ENCODE measurements around the gene BTBD9. TPM values are rescaled to one million over a fixed set of nuclear protein-coding genes. Genes with fewer than 3 reads are reported as not detected.

BTBD9 gene
- polyA plus RNA-seq, 4 donors = 5.1 to 10.2 (median 6.7) TPM

GRCh38 chr6:38599966-38600550, 39.7 kb downstream of the BTBD9 start:
- H3K4me1 ChIP-seq (ENCODE audit: control insufficient read depth in 3 of 3, insufficient read depth in 2 of 3, low read depth in 1 of 3, low read length in 2 of 3) = peaks cover 3 to 12% (median 5%) of the 10 kb centered on the region in 3 donors
- FAIRE-seq = no peak
- no peaks in the 10 kb centered on the region for H3K27me3 ChIP-seq (ENCODE audit: control insufficient read depth in 3 of 3, insufficient read depth in 3 of 3, low read length in 3 of 3)
- no peak overlapping the region for H3K4me3 ChIP-seq (ENCODE audit: low read depth in 1 of 3, low read length in 3 of 3)
- no peaks in the 10 kb centered on the region for H3K9me3 ChIP-seq (ENCODE audit: control insufficient read depth in 2 of 2, insufficient read depth in 1 of 2, low read depth in 1 of 2, low read length in 1 of 2)
- 89 to 92% (median 91%) methylated on average over 4 of the region's 4 CpGs for WGBS, 3 donors
- no peak overlapping the region for H3K27ac ChIP-seq (ENCODE audit: low read depth in 1 of 3, low read length in 2 of 3)
- H3K36me3 ChIP-seq (ENCODE audit: control insufficient read depth in 3 of 3, insufficient read depth in 2 of 3, low read depth in 1 of 3, low read length in 3 of 3) = peaks cover 0 to 2% (median 0%) of the 10 kb centered on the region in 3 donors
- DNase-seq = no peak

- 18 to 66% (median 52%) methylated on average over 5 of the region's 5 CpGs for WGBS, 3 donors
- H3K27ac ChIP-seq (ENCODE audit: low read depth in 1 of 3, low read length in 2 of 3) = no peak overlapping the region
- no peak for FAIRE-seq
Observed at GRCh38 chr6:38599261-38599660, 40.5 kb downstream of the BTBD9 start.

GRCh38 chr6:38593998-38594665, 45.6 kb downstream of the BTBD9 start:
- WGBS, 3 donors = 95 to 100% (median 97%) methylated on average over 3 of the region's 3 CpGs
- FAIRE-seq = no peak

More at GRCh38 chr6:38599261-38599660, 40.5 kb downstream of the BTBD9 start:
- no peak overlapping the region for H3K4me3 ChIP-seq (ENCODE audit: low read depth in 1 of 3, low read length in 3 of 3)
- no peaks in the 10 kb centered on the region for H3K9me3 ChIP-seq (ENCODE audit: control insufficient read depth in 2 of 2, insufficient read depth in 1 of 2, low read depth in 1 of 2, low read length in 1 of 2)
- peak in 1 of 2 donors; percentile 70 for DNase-seq
- peaks cover 0 to 2% (median 0%) of the 10 kb centered on the region in 3 donors for H3K36me3 ChIP-seq (ENCODE audit: control insufficient read depth in 3 of 3, insufficient read depth in 2 of 3, low read depth in 1 of 3, low read length in 3 of 3)
- H3K27me3 ChIP-seq (ENCODE audit: control insufficient read depth in 3 of 3, insufficient read depth in 3 of 3, low read length in 3 of 3) = no peaks in the 10 kb centered on the region
- H3K4me1 ChIP-seq (ENCODE audit: control insufficient read depth in 3 of 3, insufficient read depth in 2 of 3, low read depth in 1 of 3, low read length in 2 of 3) = peaks cover 3 to 12% (median 5%) of the 10 kb centered on the region in 3 donors

GRCh38 chr6:38593409-38593808, 46.3 kb downstream of the BTBD9 start:
- Histone ChIP-seq H3K4me1 (ENCODE audit: control insufficient read depth in 3 of 3, insufficient read depth in 2 of 3, low read depth in 1 of 3, low read length in 2 of 3) (no peaks in the 10 kb centered on the region), H3K4me3 (ENCODE audit: low read depth in 1 of 3, low read length in 3 of 3) (no peak overlapping the region), H3K27me3 (ENCODE audit: control insufficient read depth in 3 of 3, insufficient read depth in 3 of 3, low read length in 3 of 3) (no peaks in the 10 kb centered on the region), H3K36me3 (ENCODE audit: control insufficient read depth in 3 of 3, insufficient read depth in 2 of 3, low read depth in 1 of 3, low read length in 3 of 3) (peaks cover 0 to 5% (median 2%) of the 10 kb centered on the region in 3 donors), H3K9me3 (ENCODE audit: control insufficient read depth in 2 of 2, insufficient read depth in 1 of 2, low read depth in 1 of 2, low read length in 1 of 2) (no peaks in the 10 kb centered on the region), H3K27ac (ENCODE audit: low read depth in 1 of 3, low read length in 2 of 3) (no peak overlapping the region)
- FAIRE-seq = no peak
- no peak for DNase-seq

More at GRCh38 chr6:38593998-38594665, 45.6 kb downstream of the BTBD9 start:
- H3K27me3 ChIP-seq (ENCODE audit: control insufficient read depth in 3 of 3, insufficient read depth in 3 of 3, low read length in 3 of 3) = no peaks in the 10 kb centered on the region
- H3K27ac ChIP-seq (ENCODE audit: low read depth in 1 of 3, low read length in 2 of 3) = no peak overlapping the region
- no peak for DNase-seq
- peaks cover 0 to 5% (median 2%) of the 10 kb centered on the region in 3 donors for H3K36me3 ChIP-seq (ENCODE audit: control insufficient read depth in 3 of 3, insufficient read depth in 2 of 3, low read depth in 1 of 3, low read length in 3 of 3)
- no peak overlapping the region for H3K4me3 ChIP-seq (ENCODE audit: low read depth in 1 of 3, low read length in 3 of 3)
- H3K9me3 ChIP-seq (ENCODE audit: control insufficient read depth in 2 of 2, insufficient read depth in 1 of 2, low read depth in 1 of 2, low read length in 1 of 2) = no peaks in the 10 kb centered on the region
- peaks cover 0 to under 1% (median 0%) of the 10 kb centered on the region in 3 donors for H3K4me1 ChIP-seq (ENCODE audit: control insufficient read depth in 3 of 3, insufficient read depth in 2 of 3, low read depth in 1 of 3, low read length in 2 of 3)

- DNase-seq (no peak), FAIRE-seq (no peak)
- Histone ChIP-seq H3K27ac (ENCODE audit: low read depth in 1 of 3, low read length in 2 of 3) (no peak overlapping the region), H3K9me3 (ENCODE audit: control insufficient read depth in 2 of 2, insufficient read depth in 1 of 2, low read depth in 1 of 2, low read length in 1 of 2) (no peaks in the 10 kb centered on the region), H3K36me3 (ENCODE audit: control insufficient read depth in 3 of 3, insufficient read depth in 2 of 3, low read depth in 1 of 3, low read length in 3 of 3) (peaks cover 0 to 14% (median 2%) of the 10 kb centered on the region in 3 donors), H3K4me3 (ENCODE audit: low read depth in 1 of 3, low read length in 3 of 3) (no peak overlapping the region), H3K4me1 (ENCODE audit: control insufficient read depth in 3 of 3, insufficient read depth in 2 of 3, low read depth in 1 of 3, low read length in 2 of 3) (no peaks in the 10 kb centered on the region), H3K27me3 (ENCODE audit: control insufficient read depth in 3 of 3, insufficient read depth in 3 of 3, low read length in 3 of 3) (no peaks in the 10 kb centered on the region)
- WGBS, 3 donors = 94 to 97% (median 96%) methylated on average over 1 of the region's 1 CpG
Observed at GRCh38 chr6:38591439-38591838, 48.3 kb downstream of the BTBD9 start.

- Histone ChIP-seq H3K9me3 (ENCODE audit: control insufficient read depth in 2 of 2, insufficient read depth in 1 of 2, low read depth in 1 of 2, low read length in 1 of 2) (no peaks in the 10 kb centered on the region), H3K27ac (ENCODE audit: low read depth in 1 of 3, low read length in 2 of 3) (no peak overlapping the region), H3K36me3 (ENCODE audit: control insufficient read depth in 3 of 3, insufficient read depth in 2 of 3, low read depth in 1 of 3, low read length in 3 of 3) (peaks cover 0 to 16% (median 2%) of the 10 kb centered on the region in 3 donors), H3K4me1 (ENCODE audit: control insufficient read depth in 3 of 3, insufficient read depth in 2 of 3, low read depth in 1 of 3, low read length in 2 of 3) (no peaks in the 10 kb centered on the region), H3K27me3 (ENCODE audit: control insufficient read depth in 3 of 3, insufficient read depth in 3 of 3, low read length in 3 of 3) (no peaks in the 10 kb centered on the region), H3K4me3 (ENCODE audit: low read depth in 1 of 3, low read length in 3 of 3) (no peak overlapping the region)
- no peak for FAIRE-seq
- WGBS, 3 donors = 84 to 100% (median 100%) methylated on average over 1 of the region's 1 CpG
- no peak for DNase-seq
Observed at GRCh38 chr6:38589367-38589720, 50.4 kb downstream of the BTBD9 start.

- Histone ChIP-seq H3K27me3 (ENCODE audit: control insufficient read depth in 3 of 3, insufficient read depth in 3 of 3, low read length in 3 of 3) (no peaks in the 10 kb centered on the region), H3K9me3 (ENCODE audit: control insufficient read depth in 2 of 2, insufficient read depth in 1 of 2, low read depth in 1 of 2, low read length in 1 of 2) (no peaks in the 10 kb centered on the region), H3K27ac (ENCODE audit: low read depth in 1 of 3, low read length in 2 of 3) (no peak overlapping the region), H3K4me1 (ENCODE audit: control insufficient read depth in 3 of 3, insufficient read depth in 2 of 3, low read depth in 1 of 3, low read length in 2 of 3) (no peaks in the 10 kb centered on the region), H3K36me3 (ENCODE audit: control insufficient read depth in 3 of 3, insufficient read depth in 2 of 3, low read depth in 1 of 3, low read length in 3 of 3) (peaks cover 0 to 16% (median 2%) of the 10 kb centered on the region in 3 donors), H3K4me3 (ENCODE audit: low read depth in 1 of 3, low read length in 3 of 3) (no peak overlapping the region)
- WGBS, 3 donors = 88 to 98% (median 90%) methylated on average over 2 of the region's 2 CpGs
- DNase-seq = no peak
- FAIRE-seq = no peak
Observed at GRCh38 chr6:38588631-38589366, 50.9 kb downstream of the BTBD9 start.

GRCh38 chr6:38587766-38588362, 51.9 kb downstream of the BTBD9 start:
- DNase-seq (no peak), FAIRE-seq (no peak)
- Histone ChIP-seq H3K4me1 (ENCODE audit: control insufficient read depth in 3 of 3, insufficient read depth in 2 of 3, low read depth in 1 of 3, low read length in 2 of 3) (no peaks in the 10 kb centered on the region), H3K4me3 (ENCODE audit: low read depth in 1 of 3, low read length in 3 of 3) (no peak overlapping the region), H3K36me3 (ENCODE audit: control insufficient read depth in 3 of 3, insufficient read depth in 2 of 3, low read depth in 1 of 3, low read length in 3 of 3) (peaks cover 0 to 18% (median 2%) of the 10 kb centered on the region in 3 donors), H3K27me3 (ENCODE audit: control insufficient read depth in 3 of 3, insufficient read depth in 3 of 3, low read length in 3 of 3) (no peaks in the 10 kb centered on the region), H3K9me3 (ENCODE audit: control insufficient read depth in 2 of 2, insufficient read depth in 1 of 2, low read depth in 1 of 2, low read length in 1 of 2) (no peaks in the 10 kb centered on the region), H3K27ac (ENCODE audit: low read depth in 1 of 3, low read length in 2 of 3) (no peak overlapping the region)
- 96 to 98% (median 97%) methylated on average over 6 of the region's 6 CpGs for WGBS, 3 donors

Data from small intestine (tissue), 7 donors.